ENCODE data around the gene OR52H1.

OR52H1 gene

DNA sequence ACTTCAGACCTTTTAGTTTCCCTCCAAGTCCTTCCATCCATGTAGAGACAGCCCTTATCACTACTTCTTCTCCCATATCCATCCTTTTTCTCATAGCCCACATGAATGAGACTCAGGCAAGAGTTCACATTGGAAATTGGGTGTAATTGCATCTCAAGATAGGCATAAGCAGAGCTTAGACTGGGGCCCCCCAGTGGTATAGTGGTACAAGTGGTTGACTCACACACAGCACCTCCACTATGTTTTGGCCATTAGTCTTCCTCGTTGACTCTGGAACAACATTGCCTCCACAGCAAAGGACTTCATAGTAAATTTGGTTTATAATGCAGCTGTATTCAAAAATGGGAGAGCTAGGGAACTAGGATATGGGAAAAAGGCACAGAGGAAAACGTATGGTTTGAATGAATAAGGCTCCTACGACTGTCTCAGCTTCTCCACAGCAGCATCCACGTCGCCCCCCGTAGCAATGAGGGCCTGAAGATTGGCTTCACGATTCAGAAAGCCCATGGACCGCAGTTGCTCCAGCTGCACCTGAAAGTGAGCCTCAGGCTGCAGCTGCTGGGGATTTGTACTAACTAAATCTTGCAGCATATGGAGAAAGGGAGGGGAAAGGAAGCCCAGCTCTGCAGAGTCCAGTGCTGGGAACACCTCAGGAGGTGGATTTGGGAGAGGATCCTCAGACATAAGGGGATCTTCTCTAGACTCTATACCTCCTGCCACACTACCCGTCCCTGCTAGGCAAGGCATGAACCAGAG is 41.0 kb downstream of the OR52H1 start:
- no peak for DNase-seq (ENCODE audit: extremely low read depth, low read depth)
- H3K4me3 ChIP-seq (replicated peaks; ENCODE audit: low read depth, low read length): no peak overlapping the region
- TF ChIP-seq, protein P1, sequence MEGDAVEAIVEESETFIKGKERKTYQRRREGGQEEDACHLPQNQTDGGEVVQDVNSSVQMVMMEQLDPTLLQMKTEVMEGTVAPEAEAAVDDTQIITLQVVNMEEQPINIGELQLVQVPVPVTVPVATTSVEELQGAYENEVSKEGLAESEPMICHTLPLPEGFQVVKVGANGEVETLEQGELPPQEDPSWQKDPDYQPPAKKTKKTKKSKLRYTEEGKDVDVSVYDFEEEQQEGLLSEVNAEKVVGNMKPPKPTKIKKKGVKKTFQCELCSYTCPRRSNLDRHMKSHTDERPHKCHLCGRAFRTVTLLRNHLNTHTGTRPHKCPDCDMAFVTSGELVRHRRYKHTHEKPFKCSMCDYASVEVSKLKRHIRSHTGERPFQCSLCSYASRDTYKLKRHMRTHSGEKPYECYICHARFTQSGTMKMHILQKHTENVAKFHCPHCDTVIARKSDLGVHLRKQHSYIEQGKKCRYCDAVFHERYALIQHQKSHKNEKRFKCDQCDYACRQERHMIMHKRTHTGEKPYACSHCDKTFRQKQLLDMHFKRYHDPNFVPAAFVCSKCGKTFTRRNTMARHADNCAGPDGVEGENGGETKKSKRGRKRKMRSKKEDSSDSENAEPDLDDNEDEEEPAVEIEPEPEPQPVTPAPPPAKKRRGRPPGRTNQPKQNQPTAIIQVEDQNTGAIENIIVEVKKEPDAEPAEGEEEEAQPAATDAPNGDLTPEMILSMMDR (IDR thresholded peaks at IDR 0.05; ENCODE audit: low read depth, low read length, missing control alignments): no peak

DNA sequence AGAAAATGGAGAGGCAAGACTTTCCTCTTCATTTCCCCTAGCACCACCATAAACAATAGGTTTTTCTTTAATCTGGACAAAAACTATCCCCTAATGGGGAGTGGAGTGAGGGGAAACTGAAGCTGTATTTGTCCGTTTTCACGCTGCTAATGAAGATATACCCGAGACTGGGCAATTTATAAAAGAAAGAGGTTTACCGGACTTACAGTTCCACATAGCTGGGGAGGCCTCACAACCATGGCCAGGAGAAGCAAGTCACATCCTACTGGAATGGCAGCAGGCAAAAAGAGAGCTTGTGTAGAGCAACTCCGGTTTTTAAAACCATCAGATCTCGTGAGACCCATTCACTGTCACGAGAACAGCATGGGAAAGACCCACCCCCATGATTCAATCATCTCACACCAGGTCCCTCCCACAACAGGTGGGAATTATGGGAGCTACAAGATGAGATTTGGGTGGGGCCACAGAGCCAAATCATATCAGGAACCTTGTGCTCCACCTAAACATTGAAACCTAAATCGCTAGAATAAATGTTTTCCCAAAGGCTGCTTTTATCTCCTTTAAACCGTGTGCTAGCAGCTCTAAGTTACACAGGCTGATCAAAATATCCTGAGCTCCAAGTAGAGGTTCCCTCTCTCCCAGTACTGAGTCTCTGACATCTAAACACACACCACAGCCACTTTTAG is 42.8 kb downstream of the OR52H1 start:
- DNase-seq (ENCODE audit: extremely low read depth, low read depth): no peak
- H3K4me3 ChIP-seq (replicated peaks; ENCODE audit: low read depth, low read length): no peak overlapping the region
- TF ChIP-seq, protein P1 (IDR thresholded peaks at IDR 0.05; ENCODE audit: low read depth, low read length, missing control alignments): no peak

DNA sequence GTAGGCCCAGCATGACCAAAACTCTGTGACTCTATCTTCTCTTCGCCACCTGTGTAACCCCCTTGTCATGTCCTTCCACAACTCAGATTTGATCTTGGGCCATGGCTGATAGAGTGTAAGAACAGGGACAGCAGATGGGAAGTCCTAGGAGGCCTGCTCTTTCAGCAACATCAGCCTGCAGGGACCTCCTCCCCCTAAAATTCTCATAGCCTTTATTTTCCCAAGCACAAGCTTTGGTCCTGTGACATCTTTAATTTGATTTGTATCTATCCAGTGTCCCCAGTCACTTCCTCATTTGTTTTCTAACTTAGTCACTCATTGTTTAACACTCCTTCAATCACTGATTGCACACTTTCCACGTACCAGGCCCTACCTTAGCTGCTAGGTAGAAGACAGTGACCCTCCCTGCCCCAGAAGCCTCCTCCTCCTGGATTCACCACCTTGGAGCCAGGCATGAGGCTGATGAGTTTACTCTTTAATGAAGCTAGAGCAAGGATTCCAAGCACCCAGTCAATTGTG is 43.9 kb downstream of the OR52H1 start:
- TF ChIP-seq, protein P1 (IDR thresholded peaks at IDR 0.05; ENCODE audit: low read depth, low read length, missing control alignments): no peak
- no peak for DNase-seq (ENCODE audit: extremely low read depth, low read depth)
- no peak overlapping the region for H3K4me3 ChIP-seq (replicated peaks; ENCODE audit: low read depth, low read length)

DNA sequence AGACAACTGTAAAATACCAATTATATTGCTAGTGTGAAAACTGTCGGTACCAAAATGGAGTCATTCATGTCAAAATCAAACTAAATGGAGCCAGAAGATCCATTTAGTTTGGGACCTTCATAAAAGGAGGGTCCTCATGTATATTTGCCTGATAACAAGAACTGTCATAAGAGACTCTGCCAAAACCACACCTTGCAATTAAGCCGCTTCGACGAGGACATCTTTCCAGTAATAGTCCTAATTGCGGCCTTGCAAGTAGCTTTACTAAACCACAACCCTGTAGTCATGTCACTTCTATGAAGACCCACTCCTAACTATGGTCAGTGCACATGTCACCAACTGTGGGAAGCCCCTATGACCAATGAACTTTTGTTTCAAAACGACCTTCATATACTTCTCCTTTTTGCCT is 47.9 kb downstream of the OR52H1 start:
- DNase-seq (ENCODE audit: extremely low read depth, low read depth): no peak
- TF ChIP-seq, protein P1 (IDR thresholded peaks at IDR 0.05; ENCODE audit: low read depth, low read length, missing control alignments): no peak
- no peak overlapping the region for H3K4me3 ChIP-seq (replicated peaks; ENCODE audit: low read depth, low read length)

DNA sequence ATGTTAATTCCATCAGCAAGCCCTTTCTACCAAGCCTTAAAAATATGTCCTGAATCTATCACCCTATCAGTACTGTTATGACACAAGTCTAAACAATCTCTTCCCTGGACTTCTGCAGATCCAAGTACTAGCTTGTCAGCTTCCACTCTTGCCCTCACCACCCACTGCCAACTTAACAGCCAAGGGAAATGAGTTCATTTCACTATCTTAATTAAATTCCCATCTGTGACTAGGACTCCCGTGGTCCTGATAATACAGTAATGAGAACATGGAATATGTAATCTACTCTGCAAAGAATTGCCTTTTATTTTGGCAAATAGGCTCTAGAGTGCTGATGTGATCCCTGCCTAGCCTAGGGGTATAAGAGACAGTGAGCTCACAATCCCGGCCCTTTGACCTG is 48.7 kb downstream of the OR52H1 start:
- no peak overlapping the region for H3K4me3 ChIP-seq (replicated peaks; ENCODE audit: low read depth, low read length)
- no peak for DNase-seq (ENCODE audit: extremely low read depth, low read depth)
- TF ChIP-seq, protein P1 (IDR thresholded peaks at IDR 0.05; ENCODE audit: low read depth, low read length, missing control alignments): no peak

Data from HFF-Myc (cell line).